K562 (cell line): ENCODE data around the gene P2RX3. TPM values are rescaled to one million over a fixed set of nuclear protein-coding genes. Genes with fewer than 3 reads are reported as not detected.

Source experiments
- ATAC-seq: fragments of 200-7000 bp; cut with Tn5 transposase; 3 replicates; pipeline ENCODE4 v1.9.1; 2020; ENCODE audit warnings: moderate library complexity
- BruUV-seq: library from RNA; stranded (reverse); fragments of 400-500 nt; replicated peaks from 2 replicates; lab custom pipeline; 2021; lab: Mats Ljungman, UMichigan
- CTCF ChIA-PET: fragments of 300-600 bp; formaldehyde crosslinking; extraction: SDS; loops from one replicate; lab custom pipeline; 2021; ENCODE audit warnings: low intra/inter-chr PET ratio; lab: Yijun Ruan, JAX
- POLR2A ChIA-PET: fragments of 300-600, 350-650 bp; sonication (Branson Sonifier 250); formaldehyde crosslinking; extraction: SDS; loops from one replicate; lab custom pipeline; 2021; ENCODE audit warnings: antibody characterized with exemption, inconsistent platforms; lab: Yijun Ruan, JAX
- DNase-seq, 4 experiments: peaks; one replicate each; pipeline versions ENCODE4 v3.0.0 to v3.0.0-alpha.2; 2011 to 2018; ENCODE audit warnings: low spot score in 3 of 4, mixed read lengths in 3 of 4; ENCODE audit errors: extremely low read depth in 1 of 4
- FAIRE-seq: peaks from 2 replicates; lab custom pipeline; 2011; peaks lifted over from hg19 to GRCh38; lab: Jason Lieb, UNC
- H2AFZ ChIP-seq: 2 replicates; pipeline ENCODE4 v1.6.0; 2011; ENCODE audit warnings: low read depth, low read length, control low read depth, inconsistent platforms
- H3K27ac ChIP-seq: fragments of 200-600 bp; 3 replicates; pipeline ENCODE4 v1.8.0; 2011; ENCODE audit warnings: low read depth, mild to moderate bottlenecking, control low read depth, inconsistent platforms, low read length, moderate library complexity, mixed read lengths; ENCODE audit errors: extremely low read depth
- H3K27me3 ChIP-seq, 2 experiments: fragments of 300-600 bp in 1 of 2; 2 replicates in 1 of 2; 3 replicates in 1 of 2; pipeline versions ENCODE4 v1.6.0 to v1.8.0; 2011; ENCODE audit warnings: inconsistent platforms in 2 of 2, low read length in 2 of 2, mild to moderate bottlenecking in 1 of 2, mixed read lengths in 1 of 2, moderate library complexity in 1 of 2; ENCODE audit not compliant: control insufficient read depth in 2 of 2, insufficient read depth in 2 of 2
- H3K36me3 ChIP-seq: fragments of 300-600 bp; 3 replicates; pipeline ENCODE4 v1.8.0; 2011; ENCODE audit warnings: mild to moderate bottlenecking, low read length, inconsistent platforms; ENCODE audit not compliant: control insufficient read depth, insufficient read depth
- H3K4me1 ChIP-seq, 2 experiments: fragments of 200-600 bp in 1 of 2; replicated peaks in 1 of 2; 2 replicates in 1 of 2; 3 replicates in 1 of 2; pipeline versions ENCODE4 v1.5.1 to v1.8.0; 2011; ENCODE audit warnings: inconsistent platforms in 2 of 2, low read length in 2 of 2, mild to moderate bottlenecking in 1 of 2, mixed read lengths in 1 of 2, moderate library complexity in 1 of 2; ENCODE audit not compliant: control insufficient read depth in 2 of 2, insufficient read depth in 2 of 2
- H3K4me2 ChIP-seq: 2 replicates; pipeline ENCODE4 v1.6.1; 2011; ENCODE audit warnings: low read length, control low read depth, inconsistent platforms, mixed read lengths; ENCODE audit not compliant: insufficient read depth
- H3K4me3 ChIP-seq: fragments of 200-600 bp; sonication (generic), shearing (Covaris generic); 2 replicates; pipeline ENCODE4 v1.5.1; 2016; ENCODE audit warnings: control low read depth, inconsistent platforms
- H3K79me2 ChIP-seq: fragments of 200-600 bp; 3 replicates; pipeline ENCODE4 v1.8.0; 2011; ENCODE audit warnings: low read length, inconsistent platforms; ENCODE audit not compliant: control insufficient read depth, insufficient read depth
- H3K9ac ChIP-seq, 2 experiments: 2 replicates each; pipeline versions ENCODE4 v1.6.0 to v1.6.1; 2011; ENCODE audit warnings: low read depth in 2 of 2, low read length in 2 of 2, control low read depth in 1 of 2, inconsistent platforms in 1 of 2, mild to moderate bottlenecking in 1 of 2, mixed read lengths in 1 of 2; ENCODE audit not compliant: insufficient read depth in 1 of 2
- H3K9me1 ChIP-seq: one replicate; pipeline ENCODE4 v1.6.0; 2011; ENCODE audit warnings: inconsistent platforms, mild to moderate bottlenecking, low read length, moderate library complexity; ENCODE audit not compliant: control insufficient read depth, insufficient read depth
- H3K9me3 ChIP-seq: replicated peaks from 2 replicates; pipeline ENCODE4 v1.5.1; 2011; ENCODE audit warnings: low read depth, low read length, inconsistent platforms; ENCODE audit not compliant: control insufficient read depth, insufficient read depth
- H4K20me1 ChIP-seq: replicated peaks from 2 replicates; pipeline ENCODE4 v1.6.1; 2011; ENCODE audit warnings: low read length, inconsistent platforms, mixed read lengths; ENCODE audit not compliant: control insufficient read depth, insufficient read depth
- CBX8 ChIP-seq: fragments of 200-600 bp; sonication (generic); IDR thresholded peaks from 2 replicates; pipeline ENCODE4 v1.6.1; 2012; ENCODE audit warnings: borderline replicate concordance, mixed run types, low read depth, mild to moderate bottlenecking, moderate library complexity, mixed read lengths, low read length, control low read depth, inconsistent platforms; ENCODE audit not compliant: poor library complexity, severe bottlenecking; ENCODE audit errors: extremely low read depth
- CCAR2 ChIP-seq: fragments of 200-400 bp; formaldehyde crosslinking; IDR thresholded peaks from 2 replicates; pipeline ENCODE4 v1.6.1; 2017; ENCODE audit warnings: mild to moderate bottlenecking, low read depth, low read length
- E2F4 ChIP-seq: sonication (generic); formaldehyde crosslinking; IDR thresholded peaks from 2 replicates; pipeline ENCODE4 v1.8.0; 2022; ENCODE audit warnings: mild to moderate bottlenecking, low read depth, missing genetic modification reagents
- MCM3 ChIP-seq: fragments of 450-650 bp; IDR thresholded peaks from 2 replicates; pipeline ENCODE4 v1.6.1; 2016
- OTX1 ChIP-seq: fragments of 450-650 bp; formaldehyde crosslinking; IDR thresholded peaks from 2 replicates; pipeline ENCODE4 v1.4.0; 2022; ENCODE audit warnings: mild to moderate bottlenecking
- POLR2A ChIP-seq: fragments of 450-650 bp; conservative IDR thresholded peaks from 2 replicates; pipeline ENCODE4 v1.6.1; 2016
- RBFOX2 ChIP-seq: fragments of 200-400 bp; formaldehyde crosslinking; IDR thresholded peaks from 2 replicates; pipeline ENCODE4 v1.6.1; 2017; ENCODE audit warnings: low read depth, mild to moderate bottlenecking, low read length, moderate library complexity
- SUPT5H ChIP-seq: fragments of 450-650 bp; IDR thresholded peaks from 2 replicates; pipeline ENCODE4 v1.6.1; 2016
- TOE1 ChIP-seq, 2 experiments: fragments of 450-650 bp in 1 of 2; sonication (generic) in 1 of 2; formaldehyde crosslinking in 1 of 2; IDR thresholded peaks; 2 replicates each; pipeline versions ENCODE4 v1.7.1 to v1.8.0; 2016 to 2022; ENCODE audit warnings: borderline replicate concordance in 2 of 2, mild to moderate bottlenecking in 2 of 2, antibody characterized with exemption in 1 of 2, inconsistent platforms in 1 of 2, low read depth in 1 of 2, missing genetic modification reagents in 1 of 2, moderate library complexity in 1 of 2
- ZNF740 ChIP-seq, 3 experiments: fragments of 200-800 bp in 1 of 3; sonication (Bioruptor generic) in 1 of 3; sonication (generic) in 1 of 3; formaldehyde crosslinking in 1 of 3; IDR thresholded peaks; 2 replicates each; pipeline versions ENCODE4 v1.6.1 to v1.8.0; 2016 to 2022; ENCODE audit warnings: mild to moderate bottlenecking in 2 of 3, missing compliant biosample characterization in 2 of 3, missing genetic modification characterization in 2 of 3, missing genetic modification reagents in 1 of 3
- WGBS: fragments of 100-300 bp; shearing (Covaris generic); methylation state at CpG from one replicate; pipeline ENCODE4 v1.1.6; 2016; ENCODE audit warnings: low coverage, mixed read lengths; ENCODE audit not compliant: insufficient coverage; ENCODE audit errors: missing lambda C conversion rate; 5-methylcytosine and 5-hydroxymethylcytosine counted together
- in situ Hi-C: fragments of 300-500 bp; cut with MboI; formaldehyde crosslinking; loops from 4 replicates; pipeline ENCODE4 v1.15.0; 2018; ENCODE audit warnings: inconsistent platforms, mixed read lengths
- intact Hi-C: fragments of 100-400 bp; cut with micrococcal nuclease; formaldehyde crosslinking; loops from 2 replicates; pipeline ENCODE4 v1.14.2; 2022
- polyA plus RNA-seq, 8 experiments: library from polyadenylated mRNA; depleted of rRNA in 4 of 8; stranded (reverse) in 5 of 8; unstranded in 3 of 8; fragments of >200 nt; fragmentation: Nextera tagmentation in 2 of 8; fragmentation: Illumina TruSeq in 1 of 8; extraction: Ambion mirVana in 2 of 8; extraction: Trizol in 1 of 8; gene quantifications; 2 replicates each; pipeline versions ENCODE4 v1.2.1 to v1.2.3, GENCODE V29; 2011 to 2014; ENCODE audit warnings: inconsistent platforms in 1 of 8, missing spikeins in 1 of 8
- total RNA-seq, 7 experiments: library from RNA; depleted of rRNA in 6 of 7; stranded (reverse); fragments of >200 nt in 6 of 7; fragmentation: Illumina TruSeq in 2 of 7; extraction: Trizol in 2 of 7; gene quantifications; 2 replicates each; pipeline versions ENCODE4 v1.2.1 to v1.2.3, GENCODE V29; 2011 to 2021; ENCODE audit warnings: low replicate concordance in 1 of 7
- TF ChIP-seq, protein P1 (sequence below): fragments of 450-650 bp; formaldehyde crosslinking; IDR thresholded peaks from 2 replicates; pipeline ENCODE4 v1.4.0; 2020; ENCODE audit warnings: mild to moderate bottlenecking, moderate library complexity

The P2RX3 gene
- total and polyA plus RNA-seq, 9 of the 15 experiments (the other 6 are each of a cell fraction or from before 2014, with no cell fraction given) = not detected

DNA sequence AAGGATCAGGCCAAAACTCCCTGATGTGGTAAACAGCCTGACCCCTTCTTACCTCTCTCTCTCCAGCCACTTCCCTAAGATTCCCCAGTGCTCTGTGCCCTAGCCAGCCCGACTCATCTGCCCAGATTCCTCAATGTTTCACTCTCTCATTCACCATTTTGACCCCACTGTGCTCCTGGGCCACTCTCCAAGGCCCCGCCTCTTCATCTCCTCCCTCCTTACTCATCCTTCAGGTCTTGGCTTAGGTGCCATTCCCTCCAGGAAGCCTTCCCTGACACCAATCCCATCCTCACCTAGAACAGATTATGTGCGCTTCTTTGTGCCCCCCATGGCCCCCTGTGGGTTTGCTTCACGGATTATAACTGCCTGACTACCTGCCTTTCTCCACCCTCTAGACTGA lies 75.5 kb downstream of the P2RX3 start:
- no peak overlapping the region for H3K4me3 ChIP-seq
- peaks cover 13% of the 10 kb centered on the region for H4K20me1 ChIP-seq
- no TSS peak for BruUV-seq
- H3K9me3 ChIP-seq = no peaks in the 10 kb centered on the region
- intact Hi-C loops = no loop called here
- no peaks in the 10 kb centered on the region for H3K9me1 ChIP-seq
- FAIRE-seq (no peak), ATAC-seq (peak; percentile 17; the same call in 1 of the 3 replicates), DNase-seq (no peak)
- peaks cover 0 to 3% of the 10 kb centered on the region in 2 experiments; a peak in 3 of 5 replicates for H3K4me1 ChIP-seq
- WGBS = 82% methylated on average over 4 of the region's 4 CpGs
- no peaks in the 10 kb centered on the region for H3K27me3 ChIP-seq
- H3K9ac ChIP-seq = no peak overlapping the region
- POLR2A ChIA-PET = no interaction called here
- H3K79me2 ChIP-seq = peaks cover 43% of the 10 kb centered on the region
- in situ Hi-C loops = no loop called here
- H3K4me2 ChIP-seq = no peak overlapping the region
- CTCF ChIA-PET = no interaction called here
- TF ChIP-seq RBFOX2 (0 out of 2 replicates have a peak, but pooled peaks have one; percentile 9), TOE1 (IDR thresholded peaks at IDR 0.05; ENCODE audit: borderline replicate concordance) (no peak), TOE1 (CRISPR knock-in tag; IDR thresholded peaks at IDR 0.05; ENCODE audit: borderline replicate concordance, low read depth) (no peak), POLR2A (0 out of 2 replicates have a peak, but pooled peaks have one; percentile 25), MCM3 (no peak), CCAR2 (no peak), ZNF740 (CRISPR knock-in tag; IDR thresholded peaks at IDR 0.05) (no peak), ZNF740 (tag; IDR thresholded peaks at IDR 0.05) (no peak), CBX8 (no peak), SUPT5H (0 out of 2 replicates have a peak, but pooled peaks have one; percentile 30), OTX1 (CRISPR knock-in tag) (no peak), E2F4 (no peak)
- TF ChIP-seq, protein P1, sequence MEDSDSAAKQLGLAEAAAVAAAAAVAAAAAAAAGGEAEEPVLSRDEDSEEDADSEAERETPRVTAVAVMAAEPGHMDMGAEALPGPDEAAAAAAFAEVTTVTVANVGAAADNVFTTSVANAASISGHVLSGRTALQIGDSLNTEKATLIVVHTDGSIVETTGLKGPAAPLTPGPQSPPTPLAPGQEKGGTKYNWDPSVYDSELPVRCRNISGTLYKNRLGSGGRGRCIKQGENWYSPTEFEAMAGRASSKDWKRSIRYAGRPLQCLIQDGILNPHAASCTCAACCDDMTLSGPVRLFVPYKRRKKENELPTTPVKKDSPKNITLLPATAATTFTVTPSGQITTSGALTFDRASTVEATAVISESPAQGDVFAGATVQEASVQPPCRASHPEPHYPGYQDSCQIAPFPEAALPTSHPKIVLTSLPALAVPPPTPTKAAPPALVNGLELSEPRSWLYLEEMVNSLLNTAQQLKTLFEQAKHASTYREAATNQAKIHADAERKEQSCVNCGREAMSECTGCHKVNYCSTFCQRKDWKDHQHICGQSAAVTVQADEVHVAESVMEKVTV = no peak
- TF ChIP-seq, all 486 proteins: peak for 3
- Histone ChIP-seq H2AFZ (no peak overlapping the region), H3K36me3 (peaks cover 98% of the 10 kb centered on the region), H3K27ac (no peak overlapping the region)
